H1 (cell line): Measurements from ENCODE around the gene ACACB. TPM values are rescaled to one million over a fixed set of nuclear protein-coding genes. Genes with fewer than 3 reads are reported as not detected.

Source experiments
- GABPA ChIP-seq: IDR thresholded peaks from 2 replicates; pipeline ENCODE4 v1.6.1; 2011; ENCODE audit warnings: mild to moderate bottlenecking, low read length, moderate library complexity, borderline replicate concordance; ENCODE audit not compliant: insufficient read depth
- polyA plus RNA-seq, 7 experiments: library from polyadenylated mRNA; depleted of rRNA in 3 of 7; stranded (reverse) in 5 of 7; unstranded in 2 of 7; fragments of >200 nt in 5 of 7; fragments of 200-250 nt in 2 of 7; gene quantifications; 1 replicate in 5 of 7; 2 replicates in 1 of 7; 4 replicates in 1 of 7; pipeline versions ENCODE4 v1.2.1 to v1.2.3, GENCODE V29; 2011 to 2013; ENCODE audit warnings: missing spikeins in 2 of 7, mixed read lengths in 2 of 7
- total RNA-seq: library from RNA; stranded (reverse); fragmentation: NEBNext Ultra II Directional; extraction: Animal tissue kit (Norgen Biotek cat#: 25700); gene quantifications from 2 replicates; pipeline ENCODE4 v1.2.1, GENCODE V29; 2021

ACACB gene
- total and polyA plus RNA-seq, 2 of the 8 experiments (the other 6 are each of a cell fraction or from before 2014, with no cell fraction given), result 5.8 to 15.3 TPM

DNA sequence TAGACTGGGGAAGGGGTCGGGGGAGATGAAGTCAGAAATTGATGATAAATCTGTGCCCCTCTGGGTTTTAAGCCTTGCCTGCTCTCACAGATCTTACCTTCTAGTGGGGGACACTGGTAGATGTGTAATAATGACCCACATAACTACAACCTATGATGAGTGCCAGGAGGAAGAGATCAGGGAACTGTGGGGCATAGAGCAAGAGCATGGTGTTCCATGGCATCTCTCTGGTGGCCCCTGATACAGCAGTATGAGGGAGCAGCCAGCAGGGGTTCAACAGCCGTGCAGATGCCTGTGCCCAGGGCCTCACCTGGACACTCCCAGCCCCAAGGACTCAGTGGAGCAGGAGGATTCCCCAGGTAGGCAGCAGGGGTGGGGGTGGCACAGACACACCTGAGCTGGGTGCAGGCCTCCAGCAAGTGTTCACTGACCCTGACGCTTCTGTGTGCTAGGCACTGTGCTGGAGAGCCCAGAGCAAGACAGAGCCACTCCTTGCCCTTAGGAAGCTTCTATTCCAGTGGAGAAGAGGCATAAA lies 5.0 kb downstream of the ACACB start (continued):
- no peak for TF ChIP-seq GABPA
- TF ChIP-seq, all 59 proteins: peak for 0
